Mucosa of rectum (tissue), 2 donors: ENCODE results near the gene KIAA1217.

Experiments used
- H3K27ac ChIP-seq, 2 donors: one replicate each; pipeline ENCODE4 v1.7.0; 2013; ENCODE audit warnings: inconsistent platforms in 2 of 2, low read depth in 2 of 2, low read length in 2 of 2
- H3K27me3 ChIP-seq, 2 donors: one replicate each; pipeline ENCODE4 v1.7.0; 2013; ENCODE audit warnings: low read length in 2 of 2; ENCODE audit not compliant: control insufficient read depth in 2 of 2, insufficient read depth in 2 of 2
- H3K36me3 ChIP-seq, 2 donors: one replicate each; pipeline ENCODE4 v1.7.0; 2013; ENCODE audit warnings: low read length in 2 of 2; ENCODE audit not compliant: control insufficient read depth in 2 of 2, insufficient read depth in 2 of 2
- H3K4me1 ChIP-seq, 2 donors: one replicate each; pipeline ENCODE4 v1.7.0; 2013; ENCODE audit warnings: low read length in 2 of 2, mild to moderate bottlenecking in 1 of 2; ENCODE audit not compliant: control insufficient read depth in 2 of 2, insufficient read depth in 2 of 2
- H3K4me3 ChIP-seq, 2 donors: one replicate each; pipeline ENCODE4 v1.7.0; 2013; ENCODE audit warnings: low read length in 2 of 2
- H3K9ac ChIP-seq, 2 donors: one replicate each; pipeline ENCODE4 v1.7.0; 2013; ENCODE audit warnings: low read length in 2 of 2, low read depth in 1 of 2, mild to moderate bottlenecking in 1 of 2
- H3K9me3 ChIP-seq, 2 donors: one replicate each; pipeline ENCODE4 v1.7.0; 2013; ENCODE audit warnings: low read length in 2 of 2; ENCODE audit not compliant: control insufficient read depth in 2 of 2
- donor health status: healthy.
- donor health status: Normal muscosa, but diverticular disease.

KIAA1217 gene

DNA sequence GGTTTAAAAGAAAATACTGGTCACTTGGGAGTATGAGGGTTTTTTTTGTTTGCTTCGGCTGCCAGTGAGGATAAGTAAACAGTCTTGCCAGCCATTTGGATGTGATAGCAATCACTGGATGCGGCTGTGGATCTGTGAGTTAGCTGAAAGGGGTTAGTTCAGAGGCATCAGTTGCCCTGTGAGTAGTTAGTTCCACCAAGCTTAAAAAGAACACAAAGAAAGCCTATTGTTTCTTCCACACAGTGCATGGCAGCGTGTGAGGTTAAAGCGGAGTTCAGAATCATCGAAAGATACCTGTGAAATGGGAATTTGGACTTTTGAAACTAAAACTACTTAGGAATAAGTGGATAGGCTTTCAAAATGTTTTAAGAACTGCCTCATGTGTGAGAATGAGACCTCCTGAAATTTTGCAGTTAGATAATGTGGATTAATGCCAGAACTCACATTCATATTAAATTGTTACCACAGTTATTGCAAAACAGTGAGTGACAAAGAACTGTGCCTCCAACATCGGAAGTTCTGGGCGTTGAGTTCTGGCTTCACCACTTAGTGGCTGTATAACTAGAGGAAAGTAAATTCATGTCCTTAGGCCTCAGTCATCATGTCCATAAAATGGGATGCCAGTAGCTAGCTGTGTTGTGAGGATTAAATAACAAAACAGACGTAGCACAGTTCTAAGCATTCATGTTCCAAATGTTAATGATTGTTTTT is 31.3 kb downstream of the KIAA1217 start:
- Histone ChIP-seq H3K27me3 (no peaks in the 10 kb centered on the region), H3K36me3 (no peaks in the 10 kb centered on the region), H3K4me3 (peak overlapping the region in 1 of 2 donors; percentile 7), H3K4me1 (peaks cover 18% of the 10 kb centered on the region in 2 donors), H3K9me3 (no peaks in the 10 kb centered on the region), H3K9ac (peak overlapping the region in 1 of 2 donors; percentile 10), H3K27ac (no peak overlapping the region)

DNA sequence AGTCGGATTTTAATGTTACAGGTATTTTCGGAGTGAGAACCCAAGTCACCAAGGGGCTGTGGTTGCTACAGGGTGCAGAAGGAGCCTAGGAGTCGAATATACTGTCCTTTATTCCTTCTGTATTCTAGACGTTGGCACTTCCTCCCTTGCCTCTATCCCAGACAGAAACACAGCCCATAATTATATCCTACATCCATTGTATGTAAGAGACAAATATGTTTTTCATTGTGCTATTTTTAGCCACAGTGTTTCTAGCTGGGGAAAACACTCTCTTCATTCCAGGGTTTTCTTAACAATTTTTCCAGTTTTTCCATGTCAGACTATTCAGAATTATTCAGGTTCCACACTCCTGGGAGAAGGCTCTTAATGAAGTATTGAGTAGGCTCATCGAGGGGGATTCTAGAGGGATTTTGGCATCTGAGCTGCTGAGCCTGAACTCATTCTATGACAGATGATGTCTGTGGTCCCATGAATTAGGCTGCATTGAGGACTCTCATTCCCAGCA is 32.6 kb downstream of the KIAA1217 start:
- Histone ChIP-seq H3K27ac (no peak overlapping the region), H3K27me3 (no peaks in the 10 kb centered on the region), H3K4me3 (no peak overlapping the region), H3K4me1 (peaks cover 18% of the 10 kb centered on the region in 2 donors), H3K9me3 (no peaks in the 10 kb centered on the region), H3K36me3 (no peaks in the 10 kb centered on the region), H3K9ac (no peak overlapping the region)

DNA sequence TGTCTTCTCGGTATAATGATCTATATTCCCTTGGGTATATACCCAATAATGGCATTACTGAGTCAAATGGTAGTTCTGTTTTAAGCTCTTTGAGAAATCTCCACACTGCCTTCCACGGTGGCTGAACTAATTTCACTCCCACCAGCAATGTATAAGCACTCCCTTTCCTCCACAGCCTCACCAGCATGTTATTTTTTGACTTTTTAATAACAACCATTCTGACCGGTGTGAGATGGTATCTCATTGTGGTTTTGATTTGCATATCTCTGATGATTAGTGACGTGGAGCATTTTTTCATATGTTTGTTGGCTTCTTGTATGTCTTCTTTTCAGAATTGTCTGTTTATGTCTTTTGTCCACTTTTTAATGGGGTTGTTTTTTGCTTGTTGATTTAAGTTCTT is 33.6 kb downstream of the KIAA1217 start:
- no peak overlapping the region for H3K9ac ChIP-seq
- no peaks in the 10 kb centered on the region for H3K27me3 ChIP-seq
- peaks cover 17% of the 10 kb centered on the region in 2 donors for H3K4me1 ChIP-seq
- H3K4me3 ChIP-seq, result no peak overlapping the region
- H3K36me3 ChIP-seq, result no peaks in the 10 kb centered on the region
- no peaks in the 10 kb centered on the region for H3K9me3 ChIP-seq
- H3K27ac ChIP-seq, result no peak overlapping the region

DNA sequence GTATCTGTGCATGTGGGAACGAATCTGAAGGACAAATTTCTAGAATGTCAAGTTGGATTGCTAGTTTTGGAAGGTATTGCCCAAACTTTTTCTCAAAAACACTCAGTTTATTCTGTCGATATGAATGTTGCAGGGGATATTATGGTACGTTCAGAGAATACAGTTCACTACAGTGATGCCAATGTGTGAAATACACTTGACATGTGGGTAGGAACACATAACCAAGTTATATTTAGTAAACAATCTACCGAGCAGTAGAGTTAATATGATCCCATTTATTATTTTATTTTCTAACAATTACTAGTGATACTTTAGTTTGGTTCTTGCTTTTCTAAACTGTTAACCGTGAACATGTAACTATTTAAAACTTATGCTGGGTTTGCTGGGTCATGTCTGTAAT is 37.4 kb downstream of the KIAA1217 start:
- H3K27me3 ChIP-seq, result no peaks in the 10 kb centered on the region
- H3K27ac ChIP-seq, result no peak overlapping the region
- no peak overlapping the region for H3K9ac ChIP-seq
- no peaks in the 10 kb centered on the region for H3K36me3 ChIP-seq
- H3K4me1 ChIP-seq, result no peaks in the 10 kb centered on the region
- H3K9me3 ChIP-seq, result no peaks in the 10 kb centered on the region
- H3K4me3 ChIP-seq, result no peak overlapping the region

DNA sequence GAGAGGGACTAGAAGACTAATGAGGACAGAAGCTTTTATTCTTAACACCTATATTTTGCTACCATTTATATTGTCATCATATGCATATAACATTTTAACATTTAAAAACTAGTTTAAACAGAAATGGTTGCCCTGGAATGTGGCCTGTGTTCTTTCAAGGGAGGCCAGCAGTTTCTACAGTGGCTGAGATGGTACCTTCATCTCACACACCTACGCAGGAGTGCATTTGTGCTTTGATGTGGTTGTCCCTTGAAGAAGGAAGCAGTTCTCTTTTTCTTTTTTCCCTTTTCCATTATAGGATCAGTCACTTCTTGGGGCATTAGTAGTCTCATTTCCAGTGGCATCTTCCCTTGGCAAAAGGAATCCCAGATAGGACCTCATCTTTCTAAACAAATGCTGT is 38.9 kb downstream of the KIAA1217 start:
- Histone ChIP-seq H3K9me3 (no peaks in the 10 kb centered on the region), H3K27ac (no peak overlapping the region), H3K4me3 (no peak overlapping the region), H3K9ac (no peak overlapping the region), H3K36me3 (no peaks in the 10 kb centered on the region), H3K27me3 (no peaks in the 10 kb centered on the region), H3K4me1 (no peaks in the 10 kb centered on the region)

DNA sequence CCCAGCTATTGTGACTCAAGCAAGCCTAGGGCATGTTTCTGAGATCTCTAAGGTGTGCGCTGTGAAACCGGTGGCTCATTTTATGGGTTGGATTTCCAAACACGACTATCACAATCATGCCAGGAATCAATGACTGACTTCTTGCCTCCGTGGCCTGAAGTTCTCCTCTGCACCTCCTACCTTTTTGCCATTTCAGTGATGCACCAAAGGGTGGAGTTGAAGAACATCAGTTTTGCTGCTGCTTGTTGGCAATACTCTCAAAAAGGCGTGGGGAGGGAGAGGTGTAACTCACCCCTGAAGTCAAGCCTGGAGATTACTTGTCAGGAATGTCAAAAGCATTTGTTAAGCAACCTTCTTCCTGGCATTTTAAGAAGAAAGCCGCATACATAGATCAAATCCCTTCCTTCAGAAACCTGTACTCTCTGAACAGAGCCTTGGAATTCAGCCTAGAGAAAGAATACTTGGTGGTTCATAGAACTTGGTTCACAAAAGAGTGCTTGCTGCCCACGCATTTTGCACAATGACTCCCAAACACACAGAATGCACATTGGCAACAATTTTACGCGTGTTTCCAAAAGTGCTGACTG is 41.0 kb downstream of the KIAA1217 start:
- Histone ChIP-seq H3K9me3 (no peaks in the 10 kb centered on the region), H3K27me3 (no peaks in the 10 kb centered on the region), H3K36me3 (no peaks in the 10 kb centered on the region), H3K27ac (no peak overlapping the region), H3K4me3 (no peak overlapping the region), H3K9ac (no peak overlapping the region), H3K4me1 (no peaks in the 10 kb centered on the region)

DNA sequence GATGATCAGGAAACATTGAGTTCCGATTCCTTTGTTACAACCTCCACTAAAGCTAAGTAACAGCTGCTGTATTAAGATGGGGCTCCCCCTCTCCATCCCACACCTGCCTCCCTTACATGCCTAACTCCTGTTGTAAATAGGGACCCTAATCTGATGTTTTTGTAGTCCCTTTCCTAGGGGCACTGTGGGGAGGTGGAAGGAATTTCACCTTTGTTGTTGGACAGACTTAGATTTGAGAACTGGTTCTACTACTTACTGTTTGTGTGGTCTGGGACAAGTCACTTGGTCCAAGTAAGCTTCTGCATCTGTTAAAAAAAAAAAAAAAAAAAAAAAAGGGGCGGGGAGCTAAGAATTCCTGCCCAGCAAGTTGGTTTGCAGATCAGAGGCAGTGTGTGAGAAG is 42.6 kb downstream of the KIAA1217 start:
- Histone ChIP-seq H3K4me3 (no peak overlapping the region), H3K27ac (no peak overlapping the region), H3K9me3 (no peaks in the 10 kb centered on the region), H3K9ac (no peak overlapping the region), H3K27me3 (no peaks in the 10 kb centered on the region), H3K4me1 (no peaks in the 10 kb centered on the region), H3K36me3 (no peaks in the 10 kb centered on the region)

DNA sequence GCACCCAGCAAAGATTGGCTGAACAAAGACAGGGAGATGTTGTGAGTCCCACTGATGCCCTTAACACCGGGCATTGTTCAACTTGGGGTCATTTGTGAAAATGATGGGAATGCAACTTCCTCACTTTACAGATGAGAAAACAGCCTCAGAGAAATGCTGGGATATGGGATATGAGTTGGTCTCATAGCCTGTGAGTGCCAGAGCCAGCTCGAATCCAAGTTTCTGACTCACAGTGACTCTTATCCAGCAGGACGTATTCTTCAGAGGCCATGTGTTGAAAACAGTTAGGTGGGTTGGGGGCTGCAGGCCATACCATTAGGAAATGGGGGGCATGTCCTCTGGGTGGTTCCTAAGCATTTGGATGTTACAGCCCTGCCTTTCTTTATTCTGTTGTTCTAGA is 45.2 kb downstream of the KIAA1217 start:
- Histone ChIP-seq H3K4me1 (no peaks in the 10 kb centered on the region), H3K27me3 (no peaks in the 10 kb centered on the region), H3K9ac (no peak overlapping the region), H3K4me3 (no peak overlapping the region), H3K36me3 (no peaks in the 10 kb centered on the region), H3K27ac (no peak overlapping the region), H3K9me3 (no peaks in the 10 kb centered on the region)

DNA sequence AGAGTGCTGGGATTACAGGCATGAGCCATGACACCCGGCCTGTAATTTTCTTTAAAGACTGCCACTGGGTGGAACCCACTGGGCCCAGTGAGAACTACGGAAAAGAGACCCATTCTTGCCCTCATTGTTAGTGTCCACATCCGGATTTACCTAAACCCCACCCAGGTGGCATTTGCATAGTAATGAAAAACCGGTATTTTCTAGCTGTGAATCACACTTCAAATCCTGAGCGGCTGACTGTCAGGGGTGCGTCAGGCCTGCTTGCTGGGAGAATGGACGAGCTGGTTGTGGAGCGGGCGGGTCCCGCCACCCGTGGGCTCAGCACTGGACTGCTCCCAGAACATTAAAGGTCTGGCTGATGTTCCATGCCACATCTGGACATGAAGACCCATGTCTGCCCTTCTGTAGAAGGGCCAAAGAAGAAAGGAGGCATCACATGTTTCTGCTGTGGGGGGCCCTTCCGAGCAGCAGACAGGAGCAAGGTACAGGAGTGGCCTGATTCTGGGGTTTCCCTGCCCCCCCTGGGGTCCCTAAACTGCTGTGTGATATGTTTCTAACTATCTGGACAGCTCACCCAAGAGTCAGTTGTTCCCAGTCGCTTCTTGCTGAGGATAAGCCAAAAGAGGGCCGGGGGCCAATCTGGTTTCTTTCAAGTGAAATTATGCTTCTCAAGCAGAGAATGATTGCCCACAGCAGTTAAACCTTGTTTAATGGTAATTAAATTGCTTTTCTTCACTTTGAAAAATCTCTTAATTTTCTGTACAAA is 46.4 kb downstream of the KIAA1217 start:
- no peaks in the 10 kb centered on the region for H3K36me3 ChIP-seq
- no peak overlapping the region for H3K4me3 ChIP-seq
- no peaks in the 10 kb centered on the region for H3K4me1 ChIP-seq
- no peaks in the 10 kb centered on the region for H3K27me3 ChIP-seq
- no peaks in the 10 kb centered on the region for H3K9me3 ChIP-seq
- no peak overlapping the region for H3K27ac ChIP-seq
- no peak overlapping the region for H3K9ac ChIP-seq

DNA sequence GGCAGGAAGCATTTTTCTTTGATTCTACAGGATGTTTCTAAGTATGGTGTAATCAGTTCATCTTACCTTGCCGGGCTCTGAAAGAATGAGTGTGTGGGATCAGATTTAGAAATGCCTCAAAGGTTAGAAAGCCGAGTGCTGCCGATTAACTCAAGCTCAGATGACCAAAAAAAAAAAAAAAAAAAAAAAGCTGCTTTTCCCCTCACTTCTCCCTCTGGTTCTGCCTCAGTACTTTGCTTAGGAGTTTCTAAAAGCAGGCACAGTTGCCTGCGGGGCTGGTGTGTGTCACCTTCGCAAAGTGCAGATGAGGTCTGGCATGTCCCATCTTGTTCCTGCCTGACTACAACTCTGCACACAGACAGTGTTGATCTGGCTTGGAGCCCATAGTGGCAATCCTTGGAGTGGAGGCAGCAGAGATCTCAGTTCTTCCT is 47.0 kb downstream of the KIAA1217 start:
- no peaks in the 10 kb centered on the region for H3K4me1 ChIP-seq
- no peak overlapping the region for H3K27ac ChIP-seq

More for the DNA sequence above, 47.0 kb downstream of the KIAA1217 start:
- no peaks in the 10 kb centered on the region for H3K27me3 ChIP-seq
- no peaks in the 10 kb centered on the region for H3K9me3 ChIP-seq
- H3K36me3 ChIP-seq, result no peaks in the 10 kb centered on the region
- no peak overlapping the region for H3K4me3 ChIP-seq
- H3K9ac ChIP-seq, result no peak overlapping the region
